GM12878 (cell line): ENCODE data around the gene GALNT17. TPM values are rescaled to one million over a fixed set of nuclear protein-coding genes. Genes with fewer than 3 reads are reported as not detected.

ENCODE experiments used
- ATAC-seq: fragments of 200-7000 bp; cut with Tn5 transposase; 3 replicates; pipeline ENCODE4 v1.9.1; 2020; ENCODE audit warnings: mild to moderate bottlenecking, moderate library complexity
- BruUV-seq: library from RNA; stranded (reverse); fragments of 400-500 nt; replicated peaks from 2 replicates; lab custom pipeline; 2021; lab: Mats Ljungman, UMichigan
- CTCF ChIA-PET: fragments of 300-600 bp; sonication (Branson Sonifier 250); formaldehyde crosslinking; extraction: SDS; loops from one replicate; lab custom pipeline; 2021; ENCODE audit warnings: inconsistent platforms; lab: Yijun Ruan, JAX
- POLR2A ChIA-PET: fragments of 350-600 bp; formaldehyde crosslinking; extraction: SDS; loops from one replicate; lab custom pipeline; 2021; ENCODE audit warnings: inconsistent platforms; lab: Charles Lee
- RAD21 ChIA-PET: fragments of 300-600 bp; sonication (Branson Sonifier 250); formaldehyde crosslinking; loops from one replicate; lab custom pipeline; 2023; ENCODE audit warnings: antibody characterized with exemption; ENCODE audit not compliant: unreplicated experiment; lab: Charles Lee
- SMC1A ChIA-PET: fragments of 300-600 bp; sonication (Branson Sonifier 250); formaldehyde crosslinking; loops from one replicate; lab custom pipeline; 2023; ENCODE audit not compliant: unreplicated experiment, uncharacterized antibody; lab: Charles Lee
- DNase-seq: peaks from one replicate; pipeline ENCODE4 v3.0.0-alpha.2; 2011; ENCODE audit warnings: low read depth, low spot score
- FAIRE-seq: peaks from 3 replicates; lab custom pipeline; 2011; peaks lifted over from hg19 to GRCh38; lab: Jason Lieb, UNC
- H2AFZ ChIP-seq: 2 replicates; pipeline ENCODE4 v1.6.0; 2011; ENCODE audit warnings: low read depth, low read length, control low read depth; ENCODE audit not compliant: control insufficient read depth
- H3K27ac ChIP-seq: 2 replicates; pipeline ENCODE4 v1.5.1; 2011; ENCODE audit warnings: control low read depth; ENCODE audit not compliant: control insufficient read depth, insufficient read depth
- H3K27me3 ChIP-seq, 2 experiments: replicated peaks in 1 of 2; 2 replicates each; pipeline versions ENCODE4 v1.6.0 to v1.6.1; 2011; ENCODE audit warnings: low read length in 1 of 2; ENCODE audit not compliant: control insufficient read depth in 2 of 2, insufficient read depth in 2 of 2
- H3K36me3 ChIP-seq, 2 experiments: 2 replicates each; pipeline ENCODE4 v1.5.1; 2011; ENCODE audit warnings: low read length in 1 of 2; ENCODE audit not compliant: control insufficient read depth in 2 of 2, insufficient read depth in 2 of 2
- H3K4me1 ChIP-seq: 2 replicates; pipeline ENCODE4 v1.6.1; 2011; ENCODE audit warnings: mild to moderate bottlenecking, low read length, moderate library complexity, mixed read lengths; ENCODE audit not compliant: control insufficient read depth, insufficient read depth
- H3K4me2 ChIP-seq: 2 replicates; pipeline ENCODE4 v1.6.0; 2011; ENCODE audit warnings: control low read depth; ENCODE audit not compliant: control insufficient read depth, insufficient read depth
- H3K4me3 ChIP-seq: fragments of 200-600 bp; sonication (generic); 2 replicates; pipeline ENCODE4 v1.5.1; 2016
- H3K79me2 ChIP-seq: 2 replicates; pipeline ENCODE4 v1.6.0; 2011; ENCODE audit warnings: low read length; ENCODE audit not compliant: control insufficient read depth, insufficient read depth
- H3K9ac ChIP-seq: 2 replicates; pipeline ENCODE4 v1.8.0; 2011; ENCODE audit warnings: low read length, control low read depth, mixed read lengths; ENCODE audit not compliant: control insufficient read depth, insufficient read depth
- H3K9me3 ChIP-seq: replicated peaks from 3 replicates; pipeline ENCODE4 v1.5.1; 2011; ENCODE audit warnings: mild to moderate bottlenecking, low read length; ENCODE audit not compliant: control insufficient read depth, insufficient read depth
- H4K20me1 ChIP-seq: 2 replicates; pipeline ENCODE4 v1.6.0; 2011; ENCODE audit not compliant: control insufficient read depth, insufficient read depth
- CEBPB ChIP-seq, 2 experiments: fragments of 150-350 bp in 1 of 2; IDR thresholded peaks; 2 replicates each; pipeline ENCODE4 v1.6.1; 2012 to 2014; ENCODE audit warnings: low read depth in 2 of 2, low read length in 2 of 2, borderline replicate concordance in 1 of 2, inconsistent platforms in 1 of 2
- ETV6 ChIP-seq, 2 experiments: fragments of 450-650 bp in 1 of 2; IDR thresholded peaks in 1 of 2; conservative IDR thresholded peaks in 1 of 2; 2 replicates each; pipeline ENCODE4 v1.6.1; 2014; ENCODE audit warnings: antibody characterized with exemption in 1 of 2, borderline replicate concordance in 1 of 2, low read depth in 1 of 2, mild to moderate bottlenecking in 1 of 2, moderate library complexity in 1 of 2
- JUND ChIP-seq: IDR thresholded peaks from 2 replicates; pipeline ENCODE4 v1.6.1; 2012; ENCODE audit warnings: low read depth, mild to moderate bottlenecking, low read length, improper control_type of control experiment, moderate library complexity
- POLR2AphosphoS2 ChIP-seq: IDR thresholded peaks from 2 replicates; pipeline ENCODE4 v1.6.1; 2011; ENCODE audit warnings: low read depth, mild to moderate bottlenecking, low read length, improper control_type of control experiment, moderate library complexity
- RAD21 ChIP-seq: IDR thresholded peaks from 2 replicates; pipeline ENCODE4 v1.6.1; 2011; ENCODE audit warnings: mild to moderate bottlenecking, low read depth, low read length, moderate library complexity; ENCODE audit not compliant: insufficient read depth
- USF1 ChIP-seq: IDR thresholded peaks from 2 replicates; pipeline ENCODE4 v1.6.1; 2011; ENCODE audit warnings: borderline replicate concordance, low read depth, mild to moderate bottlenecking, moderate library complexity, mixed read lengths, low read length; ENCODE audit not compliant: insufficient read depth; ENCODE audit errors: extremely low read length
- ZBTB33 ChIP-seq: fragments of 450-650 bp; IDR thresholded peaks from 2 replicates; pipeline ENCODE4 v1.6.1; 2017; ENCODE audit warnings: mild to moderate bottlenecking
- WGBS: methylation state at CpG from one replicate; pipeline ENCODE4 v1.1.6; 2016; ENCODE audit warnings: low lambda C conversion rate; ENCODE audit not compliant: insufficient replicate concordance, insufficient coverage; ENCODE audit errors: missing lambda C conversion rate; 5-methylcytosine and 5-hydroxymethylcytosine counted together
- in situ Hi-C: fragments of 300-500 bp; cut with MboI; formaldehyde crosslinking; loops from 9 replicates; pipeline ENCODE4 v1.14.3; 2018; ENCODE audit warnings: mixed read lengths
- intact Hi-C: fragments of 100-400 bp; cut with micrococcal nuclease; formaldehyde crosslinking; loops from one replicate; pipeline ENCODE4 v1.14.2; 2022; ENCODE audit not compliant: unreplicated experiment
- polyA plus RNA-seq, 11 experiments: library from polyadenylated mRNA; depleted of rRNA in 4 of 11; unstranded in 6 of 11; stranded (reverse) in 5 of 11; fragments of >200 nt; fragmentation: Nextera tagmentation in 4 of 11; fragmentation: Illumina TruSeq in 1 of 11; extraction: Ambion mirVana in 4 of 11; extraction: Trizol in 1 of 11; gene quantifications; 1 replicate in 1 of 11; 2 replicates in 10 of 11; pipeline versions ENCODE4 v1.2.1 to v1.2.3, GENCODE V29; 2011 to 2016; ENCODE audit warnings: inconsistent platforms in 2 of 11, missing spikeins in 2 of 11, low read depth in 1 of 11
- total RNA-seq, 4 experiments: library from RNA; depleted of rRNA in 3 of 4; stranded (reverse); fragments of >200 nt in 3 of 4; fragmentation: Illumina TruSeq in 1 of 4; extraction: Trizol in 1 of 4; gene quantifications; 2 replicates each; pipeline versions ENCODE4 v1.2.1 to v1.2.3, GENCODE V29; 2013 to 2021

The GALNT17 gene
- total and polyA plus RNA-seq, 10 of the 15 experiments (the other 5 are each of a cell fraction or from before 2014, with no cell fraction given) = 0.12 to 0.15 TPM; not detected in 8

DNA sequence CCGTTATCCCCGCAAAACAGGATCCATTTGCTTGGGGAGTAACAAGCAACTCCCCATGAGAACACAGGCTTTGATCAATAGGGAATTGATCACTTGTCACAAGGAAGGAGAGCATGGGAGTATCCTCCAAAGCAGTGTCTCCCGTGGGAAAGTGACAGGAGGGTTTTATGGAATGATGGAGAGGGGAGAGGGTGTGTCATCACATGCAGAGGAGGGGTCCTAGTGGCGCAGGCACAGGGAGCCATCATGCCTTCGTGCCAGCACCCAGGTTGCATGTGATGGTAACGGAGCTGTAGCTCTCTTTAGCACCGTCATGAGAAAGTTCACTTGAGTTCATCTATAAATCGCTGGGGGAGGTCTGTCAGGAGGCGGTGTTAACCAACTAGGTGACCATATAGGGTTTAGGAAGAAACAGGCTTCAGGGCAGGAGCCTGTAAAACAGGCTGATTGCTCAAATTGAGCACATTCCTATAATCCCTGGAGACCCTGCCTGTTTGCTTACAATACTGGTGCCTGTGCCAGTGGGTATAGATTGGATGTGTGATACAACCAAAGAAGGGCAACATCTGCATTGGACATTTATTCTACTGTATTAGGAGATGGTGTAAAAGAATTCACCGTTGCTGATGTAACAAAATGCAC is 428.5 kb downstream of the GALNT17 start:
- TF ChIP-seq POLR2AphosphoS2 (no peak), CEBPB (IDR thresholded peaks at IDR 0.05; ENCODE audit: borderline replicate concordance in 1 of 2, low read depth in 2 of 2, low read length in 2 of 2) (no peak), RAD21 (no peak), USF1 (no peak), JUND (no peak), ZBTB33 (no peak), ETV6 (conservative IDR thresholded peaks at IDR 0.05 in 1 of 2, IDR thresholded peaks at IDR 0.05 in 1 of 2; ENCODE audit: borderline replicate concordance in 1 of 2, low read depth in 1 of 2) (no peak)
- BruUV-seq = no TSS peak
- CTCF ChIA-PET = no interaction called here
- Histone ChIP-seq H3K4me2 (no peak overlapping the region), H4K20me1 (no peaks in the 10 kb centered on the region), H3K4me1 (no peaks in the 10 kb centered on the region), H2AFZ (no peak overlapping the region), H3K27ac (no peak overlapping the region), H3K4me3 (no peak overlapping the region), H3K79me2 (no peaks in the 10 kb centered on the region), H3K9me3 (no peaks in the 10 kb centered on the region), H3K36me3 (no peaks in the 10 kb centered on the region), H3K27me3 (no peaks in the 10 kb centered on the region), H3K9ac (no peak overlapping the region)
- ATAC-seq = no peak
- intact Hi-C loops (no loop called here), in situ Hi-C loops (no loop called here)
- DNase-seq = no peak
- 28% methylated on average over 10 of the region's 10 CpGs for WGBS
- SMC1A ChIA-PET = no interaction called here
- POLR2A ChIA-PET = no interaction called here
- no peak for FAIRE-seq
- RAD21 ChIA-PET = no interaction called here
